Astrocyte of the hippocampus (primary cell): ENCODE data around the gene MPZ.
"Not testable (repeated sequence)": the region's sequence is repeated elsewhere in the genome, so short reads cannot be mapped to it uniquely, and the experiment has no call there.

Experiments used
- DNase-seq: peaks from one replicate; pipeline ENCODE4 v3.0.0; 2011; ENCODE audit warnings: low read depth, low spot score

The MPZ gene

GRCh38 chr1:161300478-161300877 is 9.3 kb downstream of the MPZ start:
- no peak for DNase-seq

GRCh38 chr1:161299347-161299746 is 10.4 kb downstream of the MPZ start:
- DNase-seq, result no peak

GRCh38 chr1:161298116-161298515 is 11.7 kb downstream of the MPZ start:
- DNase-seq, result no peak

GRCh38 chr1:161297415-161297814 is 12.4 kb downstream of the MPZ start:
- DNase-seq, result no peak

GRCh38 chr1:161290779-161291178 is 19.0 kb downstream of the MPZ start:
- no peak for DNase-seq

GRCh38 chr1:161287482-161288054 is 22.2 kb downstream of the MPZ start:
- no peak for DNase-seq

- no peak for DNase-seq
Observed at GRCh38 chr1:161285521-161285920, 24.2 kb downstream of the MPZ start.

GRCh38 chr1:161285113-161285512 is 24.7 kb downstream of the MPZ start:
- no peak for DNase-seq

- no peak for DNase-seq
Observed at GRCh38 chr1:161282991-161283390, 26.8 kb downstream of the MPZ start.

GRCh38 chr1:161274874-161275273 is 34.9 kb downstream of the MPZ start:
- DNase-seq, result no peak

- peak; percentile 22 for DNase-seq
Observed at GRCh38 chr1:161273402-161273801, 36.4 kb downstream of the MPZ start.

- no peak for DNase-seq
Observed at GRCh38 chr1:161267321-161267720, 42.4 kb downstream of the MPZ start.

GRCh38 chr1:161266836-161267235 is 42.9 kb downstream of the MPZ start:
- no peak for DNase-seq

- peak; percentile 56 for DNase-seq
Observed at GRCh38 chr1:161266202-161266601, 43.6 kb downstream of the MPZ start.

GRCh38 chr1:161265305-161265704 is 44.5 kb downstream of the MPZ start:
- DNase-seq, result no peak

GRCh38 chr1:161261261-161262235 is 48.2 kb downstream of the MPZ start:
- no peak for DNase-seq

- DNase-seq, result no peak
Observed at GRCh38 chr1:161260376-161261260, 49.1 kb downstream of the MPZ start.

GRCh38 chr1:161259765-161260164 is 50.0 kb downstream of the MPZ start:
- no peak for DNase-seq

GRCh38 chr1:161259345-161259702 is 50.4 kb downstream of the MPZ start:
- no peak for DNase-seq

- peak; percentile 81 for DNase-seq
Observed at GRCh38 chr1:161258439-161259344, 51.1 kb downstream of the MPZ start, which contains the start of gene PCP4L1. Gene PCP4L1 (plus strand): TSS chr1:161258745. CDS start chr1:161258975, 230 bp downstream.

- not testable (repeated sequence) for DNase-seq
Observed at GRCh38 chr1:161257109-161257508, 52.7 kb downstream of the MPZ start.
